GM21423 (cell line): ENCODE data around the gene LRP1.

ENCODE experiments used
- ATAC-seq: cut with Tn5 transposase; IDR thresholded peaks from one replicate; pipeline ENCODE4 v1.9.1; 2021; ENCODE audit warnings: mild to moderate bottlenecking, moderate library complexity; ENCODE audit not compliant: unreplicated experiment

The LRP1 gene

GRCh38 chr12:57207731-57208630 is 79.7 kb downstream of the LRP1 start:
- ATAC-seq, result no peak

- no peak for ATAC-seq
Observed at GRCh38 chr12:57208631-57209282, 80.5 kb downstream of the LRP1 start.

GRCh38 chr12:57209916-57210315 is 81.6 kb downstream of the LRP1 start:
- ATAC-seq, result no peak

- no peak for ATAC-seq
Observed at GRCh38 chr12:57210461-57210860, 82.2 kb downstream of the LRP1 start.

- no peak for ATAC-seq
Observed at GRCh38 chr12:57210926-57211692, 82.8 kb downstream of the LRP1 start.

GRCh38 chr12:57211791-57212700 is 83.8 kb downstream of the LRP1 start:
- no peak for ATAC-seq

- no peak for ATAC-seq
Observed at GRCh38 chr12:57212701-57213057, 84.4 kb downstream of the LRP1 start.

GRCh38 chr12:57213058-57213715 is 84.9 kb downstream of the LRP1 start:
- no peak for ATAC-seq

GRCh38 chr12:57213763-57214397 is 85.6 kb downstream of the LRP1 start:
- no peak for ATAC-seq

GRCh38 chr12:57214398-57214781 is 86.1 kb downstream of the LRP1 start:
- no peak for ATAC-seq

GRCh38 chr12:57215065-57215464 is 86.8 kb downstream of the LRP1 start:
- ATAC-seq, result no peak

- no peak for ATAC-seq
Observed at GRCh38 chr12:57215668-57216013, 87.4 kb downstream of the LRP1 start.

- ATAC-seq, result no peak
Observed at GRCh38 chr12:57216014-57216911, 88.0 kb downstream of the LRP1 start, which contains the start of gene NXPH4. NXPH4 (plus strand) TSS chr12:57216794; CDS start chr12:57216970, 176 bp downstream.

- no peak for ATAC-seq
Observed at GRCh38 chr12:57216921-57217879, 88.9 kb downstream of the LRP1 start.

GRCh38 chr12:57218030-57218853 is 90.0 kb downstream of the LRP1 start:
- no peak for ATAC-seq

GRCh38 chr12:57219205-57219992 is 91.1 kb downstream of the LRP1 start:
- no peak for ATAC-seq
